Subcutaneous abdominal adipose tissue (tissue), 5 donors: Measurements from ENCODE around the gene TBC1D1.

Experiments used
- H3K27ac ChIP-seq: one replicate; pipeline ENCODE4 v1.7.0; 2013; ENCODE audit warnings: low read depth, mild to moderate bottlenecking, inconsistent platforms, low read length, moderate library complexity
- H3K27me3 ChIP-seq, 5 donors: one replicate each; pipeline ENCODE4 v1.7.0; 2013; ENCODE audit warnings: low read length in 5 of 5, inconsistent platforms in 1 of 5; ENCODE audit not compliant: control insufficient read depth in 5 of 5, insufficient read depth in 4 of 5
- H3K36me3 ChIP-seq, 5 donors: one replicate each; pipeline ENCODE4 v1.7.0; 2013; ENCODE audit warnings: low read length in 5 of 5; ENCODE audit not compliant: control insufficient read depth in 5 of 5, insufficient read depth in 5 of 5
- H3K4me1 ChIP-seq, 5 donors: one replicate each; pipeline ENCODE4 v1.7.0; 2013; ENCODE audit warnings: low read length in 5 of 5, mild to moderate bottlenecking in 3 of 5, moderate library complexity in 1 of 5; ENCODE audit not compliant: control insufficient read depth in 5 of 5, insufficient read depth in 5 of 5
- H3K4me3 ChIP-seq, 5 donors: one replicate each; pipeline ENCODE4 v1.7.0; 2013; ENCODE audit warnings: low read length in 5 of 5, low read depth in 1 of 5
- H3K9ac ChIP-seq, 5 donors: one replicate each; pipeline ENCODE4 v1.7.0; 2013; ENCODE audit warnings: low read length in 5 of 5, mild to moderate bottlenecking in 4 of 5, moderate library complexity in 3 of 5
- H3K9me3 ChIP-seq, 5 donors: one replicate each; pipeline ENCODE4 v1.7.0; 2013; ENCODE audit warnings: low read length in 5 of 5; ENCODE audit not compliant: control insufficient read depth in 5 of 5
- donor health status: healthy.
- donor health status: healthy.
- donor health status: healthy.
- donor health status: healthy.
- donor health status: healthy.

TBC1D1 gene

DNA sequence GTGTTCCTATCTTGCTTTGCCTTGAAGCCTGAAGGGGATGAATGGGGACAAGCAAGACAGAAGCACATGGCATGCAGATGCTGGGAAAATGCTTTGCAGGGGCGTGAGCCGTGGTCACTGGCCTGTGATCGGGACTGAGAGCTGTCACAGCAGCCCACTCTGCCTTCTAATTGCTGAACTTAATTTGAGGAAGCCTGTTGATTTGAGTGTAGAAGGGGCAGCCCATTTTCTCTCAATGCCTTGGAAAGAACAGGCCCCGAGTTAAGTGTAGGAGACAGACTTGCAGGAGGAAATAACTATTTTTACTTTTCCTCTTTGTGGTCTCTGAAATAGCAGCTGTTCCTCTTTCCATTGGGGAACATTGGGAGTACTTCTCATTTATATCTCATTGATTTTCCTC, 26.1 kb upstream of the TBC1D1 start:
- Histone ChIP-seq H3K36me3 (peaks cover 0 to 16% (median 6%) of the 10 kb centered on the region in 5 donors), H3K27me3 (no peaks in the 10 kb centered on the region), H3K9me3 (no peaks in the 10 kb centered on the region), H3K4me3 (no peak overlapping the region), H3K9ac (no peak overlapping the region), H3K4me1 (peaks cover 0 to 20% (median 9%) of the 10 kb centered on the region in 5 donors), H3K27ac (no peak overlapping the region)

- Histone ChIP-seq H3K4me3 (no peak overlapping the region), H3K27ac (no peak overlapping the region), H3K36me3 (peaks cover 0 to 13% (median 6%) of the 10 kb centered on the region in 5 donors), H3K9ac (no peak overlapping the region), H3K4me1 (peaks cover 0 to 20% (median 9%) of the 10 kb centered on the region in 5 donors), H3K27me3 (no peaks in the 10 kb centered on the region), H3K9me3 (no peaks in the 10 kb centered on the region)
Observed at GRCh38 chr4:37865450-37865849, 25.4 kb upstream of the TBC1D1 start.

DNA sequence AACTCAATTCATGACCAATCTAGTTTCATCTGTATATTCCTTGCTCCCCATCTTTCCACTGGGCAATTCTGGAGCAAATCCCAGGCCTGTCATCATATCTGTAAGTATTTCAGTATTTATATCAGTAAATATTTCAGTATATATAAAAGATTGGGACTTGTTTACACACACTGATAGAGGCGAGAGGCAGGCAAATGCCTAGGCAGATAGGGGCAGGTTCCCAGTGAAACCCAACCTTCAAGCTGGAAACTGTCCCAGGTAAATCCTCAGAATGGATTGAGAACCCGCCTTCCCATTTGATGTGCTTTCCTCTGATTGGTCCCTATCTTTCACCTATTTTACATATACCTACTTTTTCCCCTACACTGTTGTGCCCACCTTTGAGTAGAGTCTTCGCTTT, 23.8 kb upstream of the TBC1D1 start:
- Histone ChIP-seq H3K9ac (no peak overlapping the region), H3K36me3 (peaks cover 0 to 6% (median 2%) of the 10 kb centered on the region in 5 donors), H3K4me1 (peaks cover 0 to 20% (median 9%) of the 10 kb centered on the region in 5 donors), H3K4me3 (no peak overlapping the region), H3K27ac (no peak overlapping the region), H3K27me3 (no peaks in the 10 kb centered on the region), H3K9me3 (no peaks in the 10 kb centered on the region)

- Histone ChIP-seq H3K9ac (no peak overlapping the region), H3K27me3 (no peaks in the 10 kb centered on the region), H3K4me3 (no peak overlapping the region), H3K27ac (no peak overlapping the region), H3K9me3 (no peaks in the 10 kb centered on the region), H3K36me3 (peaks cover 0 to 2% (median 0%) of the 10 kb centered on the region in 5 donors), H3K4me1 (peaks cover 0 to 20% (median 9%) of the 10 kb centered on the region in 5 donors)
Observed at GRCh38 chr4:37868238-37868637, 22.6 kb upstream of the TBC1D1 start.

DNA sequence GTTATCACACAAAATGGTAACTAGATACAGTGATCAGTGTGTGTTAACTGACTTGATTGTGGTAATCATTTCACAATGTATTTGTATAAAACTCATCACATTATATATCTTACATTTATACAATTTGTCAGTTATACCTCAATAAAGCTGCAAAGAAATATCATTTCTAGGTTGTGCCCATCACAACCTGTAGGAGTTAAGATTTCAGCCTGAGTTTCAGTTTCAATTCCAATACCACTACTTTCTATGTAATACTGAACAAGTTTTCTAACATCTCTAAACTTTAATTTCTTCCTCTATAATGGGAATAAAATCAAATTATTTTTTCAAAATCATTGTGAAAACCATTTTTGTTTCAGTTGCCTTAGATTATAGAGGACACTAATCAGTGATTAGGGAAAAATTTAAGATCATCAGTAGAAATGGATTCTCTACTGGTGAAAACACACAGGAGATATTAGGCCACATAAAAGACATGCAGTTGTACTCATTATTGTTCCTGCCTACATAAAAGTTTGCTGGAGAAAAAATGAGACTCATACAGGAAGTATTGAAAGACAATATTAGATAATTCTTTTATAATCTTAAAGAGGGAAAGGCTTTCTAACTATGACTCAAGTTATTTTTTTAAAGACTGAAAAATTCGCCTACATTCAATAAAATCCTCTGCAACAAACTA, 18.4 kb upstream of the TBC1D1 start:
- no peak overlapping the region for H3K9ac ChIP-seq
- no peak overlapping the region for H3K27ac ChIP-seq
- peaks cover 0 to 2% (median 0%) of the 10 kb centered on the region in 5 donors for H3K36me3 ChIP-seq
- no peaks in the 10 kb centered on the region for H3K27me3 ChIP-seq
- no peaks in the 10 kb centered on the region for H3K4me1 ChIP-seq
- H3K9me3 ChIP-seq: no peaks in the 10 kb centered on the region
- H3K4me3 ChIP-seq: no peak overlapping the region

DNA sequence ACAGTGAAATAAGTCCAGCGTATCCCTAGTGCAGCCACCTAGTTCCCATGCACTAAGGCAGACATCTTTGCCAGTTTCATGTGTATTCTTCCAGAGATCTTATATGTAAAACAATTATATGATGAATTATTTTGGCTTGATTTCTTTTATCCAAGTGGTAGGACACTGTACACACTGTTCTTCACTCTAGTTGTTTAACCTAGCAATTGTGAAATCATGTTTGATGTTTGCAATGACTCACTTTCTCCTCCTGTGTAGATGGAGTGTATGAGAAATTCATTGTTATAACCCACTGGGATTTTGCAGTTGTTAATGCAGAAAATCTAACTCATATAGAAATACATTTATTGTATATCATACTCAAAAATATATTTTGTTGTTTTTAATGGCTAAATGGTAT, 17.5 kb upstream of the TBC1D1 start:
- no peak overlapping the region for H3K4me3 ChIP-seq

DNA sequence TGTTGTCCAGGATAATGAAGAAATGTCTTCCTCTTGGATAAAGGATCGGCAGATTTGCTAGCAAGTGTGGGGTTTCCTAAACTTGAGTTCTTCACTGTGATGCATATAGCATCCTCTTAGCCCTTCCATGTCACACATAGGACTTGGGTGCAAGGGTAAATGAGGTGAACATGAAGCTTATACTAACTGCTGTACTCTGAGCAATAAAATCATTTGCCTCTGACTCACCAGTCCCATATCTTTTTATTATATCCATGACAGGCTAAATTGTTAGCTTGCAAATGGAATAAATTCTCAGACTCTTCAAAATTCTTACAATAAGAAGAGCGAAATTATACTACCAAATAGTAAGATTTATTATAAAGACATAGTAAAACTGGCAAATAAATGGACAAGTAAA, 14.7 kb upstream of the TBC1D1 start:
- Histone ChIP-seq H3K4me3 (no peak overlapping the region), H3K36me3 (no peaks in the 10 kb centered on the region), H3K9ac (no peak overlapping the region), H3K27ac (no peak overlapping the region), H3K4me1 (no peaks in the 10 kb centered on the region), H3K27me3 (no peaks in the 10 kb centered on the region), H3K9me3 (no peaks in the 10 kb centered on the region)

More for the DNA sequence above, 17.5 kb upstream of the TBC1D1 start:
- no peaks in the 10 kb centered on the region for H3K9me3 ChIP-seq
- H3K36me3 ChIP-seq: peaks cover 0 to 2% (median 0%) of the 10 kb centered on the region in 5 donors
- no peak overlapping the region for H3K27ac ChIP-seq
- no peaks in the 10 kb centered on the region for H3K27me3 ChIP-seq
- no peaks in the 10 kb centered on the region for H3K4me1 ChIP-seq
- no peak overlapping the region for H3K9ac ChIP-seq

- no peak overlapping the region for H3K4me3 ChIP-seq
- H3K27ac ChIP-seq: no peak overlapping the region
- no peak overlapping the region for H3K9ac ChIP-seq
- no peaks in the 10 kb centered on the region for H3K4me1 ChIP-seq
- no peaks in the 10 kb centered on the region for H3K27me3 ChIP-seq
- no peaks in the 10 kb centered on the region for H3K36me3 ChIP-seq
- no peaks in the 10 kb centered on the region for H3K9me3 ChIP-seq
Observed at GRCh38 chr4:37879365-37879764, 11.5 kb upstream of the TBC1D1 start.

GRCh38 chr4:37881811-37882210, 9.1 kb upstream of the TBC1D1 start:
- no peaks in the 10 kb centered on the region for H3K4me1 ChIP-seq
- H3K9me3 ChIP-seq: no peaks in the 10 kb centered on the region
- H3K9ac ChIP-seq: no peak overlapping the region
- no peak overlapping the region for H3K27ac ChIP-seq
- no peaks in the 10 kb centered on the region for H3K36me3 ChIP-seq
- peaks cover 0 to 2% (median 0%) of the 10 kb centered on the region in 5 donors for H3K27me3 ChIP-seq
- no peak overlapping the region for H3K4me3 ChIP-seq

- H3K9me3 ChIP-seq: no peaks in the 10 kb centered on the region
- no peak overlapping the region for H3K9ac ChIP-seq
- no peak overlapping the region for H3K27ac ChIP-seq
- no peaks in the 10 kb centered on the region for H3K36me3 ChIP-seq
- no peaks in the 10 kb centered on the region for H3K4me1 ChIP-seq
- peaks cover 0 to 2% (median 0%) of the 10 kb centered on the region in 5 donors for H3K27me3 ChIP-seq
- no peak overlapping the region for H3K4me3 ChIP-seq
Observed at GRCh38 chr4:37882665-37883296, 8.1 kb upstream of the TBC1D1 start.
